Breast epithelium (tissue), 3 donors: Measurements from ENCODE around the gene ABCC5. TPM values are rescaled to one million over a fixed set of nuclear protein-coding genes. Genes with fewer than 3 reads are reported as not detected.

Experiments used
- total RNA-seq, 3 donors: library from RNA; depleted of rRNA; stranded (reverse); fragments of >200 nt; gene quantifications; one replicate each; pipeline ENCODE4 v1.1.0, GENCODE V29; 2016

The ABCC5 gene
- total RNA-seq, 3 donors from 2014 or later = 21.0 to 29.9 (median 21.8) TPM

Other genes with a start within 250 kb of the ABCC5 start
- gene MAP6D1, start 192.3 kb downstream of the ABCC5 start, total RNA-seq = 1 to 10 TPM in 2 of 3 donors, under 1 TPM in 1; 0.33 to 2.1 (median 1.8) TPM
- 10 to 100 TPM; 48.0 to 53.6 (median 50.5) TPM for gene PARL, start 133.0 kb downstream of the ABCC5 start, total RNA-seq
- gene HTR3D, start 13.9 kb upstream of the ABCC5 start, total RNA-seq = not detected
- not detected for gene HTR3C, start 35.2 kb upstream of the ABCC5 start, total RNA-seq
- gene HTR3E, start 79.2 kb upstream of the ABCC5 start, total RNA-seq = not detected
- gene EIF2B5, start 117.5 kb upstream of the ABCC5 start, total RNA-seq = 10 to 100 TPM; 37.3 to 62.3 (median 50.1) TPM
- 10 to 100 TPM; 35.7 to 40.2 (median 36.1) TPM for gene DVL3, start 137.5 kb upstream of the ABCC5 start, total RNA-seq
- 100 to 1,000 TPM; 195 to 240 (median 204) TPM for gene AP2M1, start 157.0 kb upstream of the ABCC5 start, total RNA-seq
- 10 to 100 TPM; 59.4 to 77.4 (median 71.8) TPM for gene ABCF3, start 168.3 kb upstream of the ABCC5 start, total RNA-seq
- under 1 TPM; 0.16 to 0.88 (median 0.33) TPM for gene VWA5B2, start 211.7 kb upstream of the ABCC5 start, total RNA-seq
- gene ALG3, start 231.1 kb upstream of the ABCC5 start, total RNA-seq = 10 to 100 TPM; 36.4 to 46.5 (median 42.6) TPM
- 1 to 10 TPM; 3.4 to 9.7 (median 6.2) TPM for gene EEF1AKMT4, start 231.8 kb upstream of the ABCC5 start, total RNA-seq
- gene CAMK2N2, start 243.7 kb upstream of the ABCC5 start, total RNA-seq = not detected